H1 (cell line): ENCODE measurements around the gene STXBP5L. TPM values are rescaled to one million over a fixed set of nuclear protein-coding genes. Genes with fewer than 3 reads are reported as not detected.

Source experiments
- CTCF ChIA-PET: fragments of 300-600 bp; sonication (Branson Sonifier 250); formaldehyde crosslinking; loops from one replicate; lab custom pipeline; 2021; ENCODE audit not compliant: partially characterized antibody; lab: Charles Lee
- POLR2A ChIA-PET: fragments of 300-600 bp; sonication (Branson Sonifier 250); formaldehyde crosslinking; loops from one replicate; lab custom pipeline; 2021; ENCODE audit warnings: inconsistent platforms; ENCODE audit not compliant: partially characterized antibody; lab: Charles Lee
- DNase-seq, 2 experiments: peaks; one replicate each; pipeline versions ENCODE4 v3.0.0 to v3.0.0-alpha.2; 2010 to 2022; ENCODE audit warnings: low spot score in 2 of 2, low read depth in 1 of 2, mixed read lengths in 1 of 2
- FAIRE-seq: peaks from 2 replicates; lab custom pipeline; 2011; peaks lifted over from hg19 to GRCh38; lab: Jason Lieb, UNC
- H2AFZ ChIP-seq: 2 replicates; pipeline ENCODE4 v1.8.1; 2012; ENCODE audit warnings: low read length, inconsistent platforms
- H2AK5ac ChIP-seq: 2 replicates; pipeline ENCODE4 v1.6.1; 2013; ENCODE audit warnings: low read depth, low read length
- H2BK120ac ChIP-seq: replicated peaks from 2 replicates; pipeline ENCODE3; 2013; ENCODE audit warnings: low read depth, low read length, inconsistent platforms
- H2BK12ac ChIP-seq: 2 replicates; pipeline ENCODE4 v1.6.1; 2013; ENCODE audit warnings: low read depth, low read length
- H2BK15ac ChIP-seq: 2 replicates; pipeline ENCODE4 v1.6.1; 2013; ENCODE audit warnings: low read length
- H2BK20ac ChIP-seq: 2 replicates; pipeline ENCODE4 v1.6.1; 2013; ENCODE audit warnings: low read length
- H2BK5ac ChIP-seq: 2 replicates; pipeline ENCODE4 v1.6.1; 2013; ENCODE audit warnings: low read depth, low read length
- H3K14ac ChIP-seq: 2 replicates; pipeline ENCODE4 v1.6.1; 2013; ENCODE audit warnings: inconsistent platforms; ENCODE audit not compliant: insufficient read length
- H3K18ac ChIP-seq: 2 replicates; pipeline ENCODE4 v1.6.1; 2013; ENCODE audit warnings: low read length; ENCODE audit errors: extremely low read depth
- H3K23ac ChIP-seq: 2 replicates; pipeline ENCODE4 v1.6.1; 2013; ENCODE audit warnings: inconsistent platforms; ENCODE audit not compliant: insufficient read length
- H3K23me2 ChIP-seq: 2 replicates; pipeline ENCODE4 v1.6.1; 2013; ENCODE audit warnings: low read depth, low read length
- H3K27ac ChIP-seq: 2 replicates; pipeline ENCODE4 v1.6.1; 2011; ENCODE audit warnings: low read depth, low read length, inconsistent platforms
- H3K27me3 ChIP-seq, 4 experiments: replicated peaks in 1 of 4; 1 replicate in 1 of 4; 2 replicates in 3 of 4; pipeline versions ENCODE4 v1.6.1 to v1.8.1; 2011 to 2013; ENCODE audit warnings: low read length in 3 of 4, mild to moderate bottlenecking in 3 of 4, inconsistent platforms in 2 of 4, mixed read lengths in 2 of 4, moderate library complexity in 1 of 4; ENCODE audit not compliant: control insufficient read depth in 3 of 4, insufficient read depth in 3 of 4; ENCODE audit errors: extremely low read depth in 1 of 4
- H3K36me3 ChIP-seq, 4 experiments: 2 replicates each; pipeline versions ENCODE4 v1.6.1 to v1.8.1; 2011 to 2013; ENCODE audit warnings: mild to moderate bottlenecking in 4 of 4, low read length in 3 of 4, moderate library complexity in 2 of 4, control low read depth in 1 of 4, inconsistent platforms in 1 of 4; ENCODE audit not compliant: insufficient read depth in 4 of 4, control insufficient read depth in 2 of 4
- H3K4ac ChIP-seq: replicated peaks from 2 replicates; pipeline ENCODE3; 2013; ENCODE audit warnings: low read length, low read depth, mixed read lengths, inconsistent platforms; ENCODE audit not compliant: insufficient read length
- H3K4me1 ChIP-seq, 4 experiments: replicated peaks in 1 of 4; 1 replicate in 1 of 4; 2 replicates in 3 of 4; pipeline versions ENCODE4 v1.6.1 to v1.8.1; 2011 to 2013; ENCODE audit warnings: low read length in 3 of 4, inconsistent platforms in 2 of 4, mixed read lengths in 1 of 4; ENCODE audit not compliant: insufficient read depth in 4 of 4, control insufficient read depth in 3 of 4
- H3K4me2 ChIP-seq, 2 experiments: 2 replicates each; pipeline versions ENCODE4 v1.6.1 to v1.8.1; 2011 to 2013; ENCODE audit warnings: low read depth in 2 of 2, low read length in 2 of 2, control low read depth in 1 of 2, inconsistent platforms in 1 of 2, mild to moderate bottlenecking in 1 of 2; ENCODE audit not compliant: insufficient read depth in 1 of 2
- H3K4me3 ChIP-seq, 4 experiments: fragments of 200-600, 300-600 bp in 1 of 4; sonication (generic), shearing (Covaris generic), sonication (Bioruptor Twin) in 1 of 4; 2 replicates each; pipeline versions ENCODE4 v1.5.1 to v1.8.1; 2011 to 2016; ENCODE audit warnings: low read length in 4 of 4, low read depth in 3 of 4, control low read depth in 2 of 4, inconsistent platforms in 2 of 4, mild to moderate bottlenecking in 2 of 4, mixed read lengths in 1 of 4, moderate library complexity in 1 of 4; ENCODE audit not compliant: insufficient read depth in 2 of 4; ENCODE audit errors: extremely low read depth in 1 of 4
- H3K56ac ChIP-seq: replicated peaks from 2 replicates; pipeline ENCODE3; 2013; ENCODE audit warnings: low read depth, mild to moderate bottlenecking, mixed read lengths, low read length, inconsistent platforms; ENCODE audit not compliant: insufficient read length
- H3K79me1 ChIP-seq: 2 replicates; pipeline ENCODE4 v1.6.1; 2013; ENCODE audit warnings: low read depth, low read length, control low read depth
- H3K79me2 ChIP-seq, 2 experiments: 2 replicates each; pipeline versions ENCODE4 v1.6.1 to v1.8.1; 2012 to 2013; ENCODE audit warnings: low read length in 2 of 2, mild to moderate bottlenecking in 2 of 2, inconsistent platforms in 1 of 2; ENCODE audit not compliant: insufficient read depth in 2 of 2, control insufficient read depth in 1 of 2
- H3K9ac ChIP-seq, 4 experiments: replicated peaks in 1 of 4; 1 replicate in 1 of 4; 2 replicates in 3 of 4; pipeline versions ENCODE4 v1.6.1 to v1.8.1; 2011 to 2013; ENCODE audit warnings: low read depth in 3 of 4, low read length in 3 of 4, control low read depth in 2 of 4, mild to moderate bottlenecking in 2 of 4, moderate library complexity in 2 of 4, inconsistent platforms in 1 of 4; ENCODE audit errors: extremely low read depth in 1 of 4
- H3K9me3 ChIP-seq, 2 experiments: 2 replicates each; pipeline versions ENCODE4 v1.6.1 to v1.8.1; 2012 to 2013; ENCODE audit warnings: mild to moderate bottlenecking in 2 of 2, moderate library complexity in 2 of 2, control low read depth in 1 of 2, inconsistent platforms in 1 of 2, low read depth in 1 of 2, low read length in 1 of 2, mixed read lengths in 1 of 2; ENCODE audit not compliant: insufficient read depth in 2 of 2
- H4K20me1 ChIP-seq, 2 experiments: replicated peaks in 1 of 2; 2 replicates each; pipeline versions ENCODE3 to v1.8.1; 2011 to 2013; ENCODE audit warnings: inconsistent platforms in 2 of 2, low read length in 2 of 2, mild to moderate bottlenecking in 1 of 2; ENCODE audit not compliant: insufficient read depth in 2 of 2, control insufficient read depth in 1 of 2
- H4K5ac ChIP-seq: 2 replicates; pipeline ENCODE4 v1.6.1; 2013; ENCODE audit warnings: low read length, low read depth, mixed read lengths, inconsistent platforms; ENCODE audit not compliant: insufficient read length
- H4K8ac ChIP-seq: 2 replicates; pipeline ENCODE4 v1.8.0; 2013; ENCODE audit warnings: mild to moderate bottlenecking, moderate library complexity, low read length, inconsistent platforms; ENCODE audit not compliant: insufficient read depth; ENCODE audit errors: extremely low read depth
- H4K91ac ChIP-seq: replicated peaks from 2 replicates; pipeline ENCODE3; 2013; ENCODE audit warnings: low read length, mixed read lengths, inconsistent platforms; ENCODE audit not compliant: insufficient read length
- CEBPB ChIP-seq: IDR thresholded peaks from 2 replicates; pipeline ENCODE4 v1.6.1; 2012; ENCODE audit warnings: low read depth, low read length
- EZH2 ChIP-seq: fragments of 200-600 bp; sonication (generic); IDR thresholded peaks from 2 replicates; pipeline ENCODE4 v1.7.1; 2012; ENCODE audit warnings: low read depth, mild to moderate bottlenecking, moderate library complexity, low read length, inconsistent platforms; ENCODE audit not compliant: severe bottlenecking
- GABPA ChIP-seq: IDR thresholded peaks from 2 replicates; pipeline ENCODE4 v1.6.1; 2011; ENCODE audit warnings: mild to moderate bottlenecking, low read length, moderate library complexity, borderline replicate concordance; ENCODE audit not compliant: insufficient read depth
- GTF2F1 ChIP-seq: IDR thresholded peaks from 2 replicates; pipeline ENCODE4 v1.6.1; 2012; ENCODE audit warnings: low read depth, low read length, improper control_type of control experiment, borderline replicate concordance
- JUN ChIP-seq: IDR thresholded peaks from 2 replicates; pipeline ENCODE4 v1.6.1; 2011; ENCODE audit warnings: low read depth, mild to moderate bottlenecking, improper control_type of control experiment, low read length
- JUND ChIP-seq: IDR thresholded peaks from 2 replicates; pipeline ENCODE4 v1.6.1; 2011; ENCODE audit warnings: mild to moderate bottlenecking, improper control_type of control experiment, low read length
- PHF8 ChIP-seq: fragments of 200-600 bp; sonication (generic); conservative IDR thresholded peaks from 2 replicates; pipeline ENCODE4 v1.7.1; 2012; ENCODE audit warnings: low read depth, mild to moderate bottlenecking, inconsistent platforms, low read length, moderate library complexity
- POLR2AphosphoS5 ChIP-seq: IDR thresholded peaks from 2 replicates; pipeline ENCODE4 v1.6.1; 2011; ENCODE audit warnings: low read depth, low read length
- POU5F1 ChIP-seq: IDR thresholded peaks from 2 replicates; pipeline ENCODE4 v1.6.1; 2011; ENCODE audit warnings: low read depth, mild to moderate bottlenecking, low read length, moderate library complexity
- SUZ12 ChIP-seq: fragments of 200-600 bp; sonication (generic); IDR thresholded peaks from 2 replicates; pipeline ENCODE4 v1.6.1; 2012; ENCODE audit warnings: mild to moderate bottlenecking, inconsistent platforms, low read length, moderate library complexity, mixed read lengths
- TCF12 ChIP-seq: IDR thresholded peaks from 2 replicates; pipeline ENCODE4 v1.6.1; 2011; ENCODE audit warnings: low read depth, mild to moderate bottlenecking, low read length
- TEAD4 ChIP-seq: IDR thresholded peaks from 2 replicates; pipeline ENCODE4 v1.6.1; 2012; ENCODE audit warnings: low read depth, low read length, inconsistent platforms, mixed read lengths
- YY1 ChIP-seq: IDR thresholded peaks from 2 replicates; pipeline ENCODE4 v1.6.1; 2011; ENCODE audit warnings: low read depth, mild to moderate bottlenecking, low read length
- WGBS, 2 experiments: shearing (Covaris generic) in 1 of 2; methylation state at CpG; one replicate each; pipeline versions ENCODE4 v1.1.6 to v1.1.7; 2013 to 2015; ENCODE audit warnings: low lambda C conversion rate in 2 of 2, mixed read lengths in 2 of 2, inconsistent platforms in 1 of 2, low coverage in 1 of 2, missing lambda C conversion rate in 1 of 2; ENCODE audit not compliant: insufficient replicate concordance in 2 of 2, insufficient coverage in 1 of 2, insufficient read length in 1 of 2; ENCODE audit errors: extremely low coverage in 1 of 2, missing lambda C conversion rate in 1 of 2; 5-methylcytosine and 5-hydroxymethylcytosine counted together
- polyA plus RNA-seq, 7 experiments: library from polyadenylated mRNA; depleted of rRNA in 3 of 7; stranded (reverse) in 5 of 7; unstranded in 2 of 7; fragments of >200 nt in 5 of 7; fragments of 200-250 nt in 2 of 7; gene quantifications; 1 replicate in 5 of 7; 2 replicates in 1 of 7; 4 replicates in 1 of 7; pipeline versions ENCODE4 v1.2.1 to v1.2.3, GENCODE V29; 2011 to 2013; ENCODE audit warnings: missing spikeins in 2 of 7, mixed read lengths in 2 of 7
- total RNA-seq: library from RNA; stranded (reverse); fragmentation: NEBNext Ultra II Directional; extraction: Animal tissue kit (Norgen Biotek cat#: 25700); gene quantifications from 2 replicates; pipeline ENCODE4 v1.2.1, GENCODE V29; 2021

Gene STXBP5L
- total and polyA plus RNA-seq, 2 of the 8 experiments (the other 6 are each of a cell fraction or from before 2014, with no cell fraction given) = 2.0 to 6.0 TPM

DNA sequence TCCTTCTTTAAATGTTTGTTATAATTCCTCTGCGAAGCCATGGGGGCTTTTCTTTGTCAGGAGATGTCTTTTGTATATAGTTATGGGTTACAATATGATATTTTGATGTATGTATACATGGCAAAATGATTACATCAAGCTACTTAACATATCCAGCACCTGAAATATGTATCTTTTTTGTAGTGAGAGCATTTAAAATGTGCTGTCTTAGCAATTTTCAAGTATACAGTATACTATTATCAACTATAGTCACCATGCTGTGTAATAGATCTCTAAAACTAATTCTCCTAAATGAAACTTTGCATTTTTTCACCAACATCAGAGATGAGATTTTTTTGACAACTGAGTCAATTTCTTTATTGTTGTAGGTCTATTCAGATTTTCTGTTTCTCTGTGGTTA is 77.2 kb downstream of the STXBP5L start:
- Histone ChIP-seq H3K79me1 (no peaks in the 10 kb centered on the region), H2BK15ac (no peak overlapping the region), H3K56ac (no peak overlapping the region), H2AFZ (no peak overlapping the region), H3K23ac (no peak overlapping the region), H4K20me1 (no peaks in the 10 kb centered on the region), H3K9ac (no peak overlapping the region), H3K36me3 (no peaks in the 10 kb centered on the region), H4K8ac (no peak overlapping the region), H2AK5ac (no peak overlapping the region), H2BK120ac (no peak overlapping the region), H3K27ac (no peak overlapping the region), H3K4me2 (no peak overlapping the region), H3K23me2 (no peaks in the 10 kb centered on the region), H2BK12ac (no peak overlapping the region), H3K9me3 (no peaks in the 10 kb centered on the region), H3K27me3 (peaks cover 0 to 1% (median 0%) of the 10 kb centered on the region in 4 experiments; a peak in 1 of 7 replicates), H3K79me2 (no peaks in the 10 kb centered on the region), H3K4me1 (no peaks in the 10 kb centered on the region), H4K5ac (no peak overlapping the region), H2BK5ac (no peak overlapping the region), H3K18ac (no peak overlapping the region), H4K91ac (no peak overlapping the region), H2BK20ac (no peak overlapping the region), H3K4me3 (no peak overlapping the region), H3K14ac (no peak overlapping the region), H3K4ac (no peak overlapping the region)
- no peak for TF ChIP-seq CEBPB
- TF ChIP-seq YY1 = no peak
- no peak for TF ChIP-seq POU5F1
- no peak for TF ChIP-seq TEAD4
- no peak for TF ChIP-seq GTF2F1
- TF ChIP-seq POLR2AphosphoS5 = no peak
- TF ChIP-seq PHF8 = no peak
- TF ChIP-seq JUN = no peak
- no peak for TF ChIP-seq GABPA
- no peak for TF ChIP-seq EZH2
- no peak for TF ChIP-seq JUND
- TF ChIP-seq TCF12 = no peak
- TF ChIP-seq SUZ12 = no peak
- POLR2A ChIA-PET = no interaction called here
- CTCF ChIA-PET = no interaction called here
- FAIRE-seq (no peak), DNase-seq (no peak)
- WGBS, 2 experiments = 91% methylated on average over 1 of the region's 1 CpG; no CpG with 5 or more reads in 1 of the 2 experiments
